MCF 10A (cell line): ENCODE data around the gene MAD1L1. TPM values are rescaled to one million over a fixed set of nuclear protein-coding genes. Genes with fewer than 3 reads are reported as not detected.
"Not testable (repeated sequence)": the region's sequence is repeated elsewhere in the genome, so short reads cannot be mapped to it uniquely, and the experiment has no call there.

Experiments
- BruUV-seq: library from RNA; stranded (reverse); fragments of 400-500 nt; replicated peaks from 2 replicates; lab custom pipeline; 2021; lab: Mats Ljungman, UMichigan
- CTCF ChIA-PET: fragments of 300-600 bp; sonication (Branson Sonifier 250); formaldehyde crosslinking; extraction: SDS; loops from one replicate; lab custom pipeline; 2021; ENCODE audit warnings: antibody characterized with exemption, inconsistent platforms; lab: Yijun Ruan, JAX
- POLR2A ChIA-PET: fragments of 300-600, 350-650 bp; sonication (Branson Sonifier 250); formaldehyde crosslinking; extraction: SDS; loops from one replicate; lab custom pipeline; 2020; ENCODE audit warnings: antibody characterized with exemption, inconsistent platforms; lab: Yijun Ruan, JAX
- DNase-seq: peaks from one replicate; pipeline ENCODE4 v3.0.0-alpha.2; 2018; ENCODE audit not compliant: unreplicated experiment
- H3K27ac Mint-ChIP-seq: one replicate; pipeline ENCODE4 v1.8.0; 2022; ENCODE audit warnings: mild to moderate bottlenecking, low read depth, mixed read lengths; ENCODE audit not compliant: unreplicated experiment
- H3K27me3 Mint-ChIP-seq: one replicate; pipeline ENCODE4 v1.8.0; 2022; ENCODE audit warnings: mixed read lengths; ENCODE audit not compliant: insufficient read depth, unreplicated experiment
- H3K36me3 Mint-ChIP-seq: one replicate; pipeline ENCODE4 v1.8.0; 2022; ENCODE audit warnings: mild to moderate bottlenecking, moderate library complexity, mixed read lengths; ENCODE audit not compliant: insufficient read depth, unreplicated experiment
- H3K4me1 Mint-ChIP-seq: one replicate; pipeline ENCODE4 v1.8.0; 2022; ENCODE audit warnings: mixed read lengths; ENCODE audit not compliant: insufficient read depth, unreplicated experiment
- H3K4me3 Mint-ChIP-seq: one replicate; pipeline ENCODE4 v1.8.0; 2022; ENCODE audit warnings: mild to moderate bottlenecking, moderate library complexity, mixed read lengths; ENCODE audit not compliant: unreplicated experiment
- H3K9me3 Mint-ChIP-seq: one replicate; pipeline ENCODE4 v1.8.0; 2022; ENCODE audit warnings: mixed read lengths; ENCODE audit not compliant: unreplicated experiment
- intact Hi-C: fragments of 100-400 bp; cut with micrococcal nuclease; formaldehyde crosslinking; loops from 2 replicates; pipeline ENCODE4 v1.14.1; 2022
- total RNA-seq: library from RNA; stranded (reverse); gene quantifications from 2 replicates; pipeline ENCODE4 v1.2.3, GENCODE V29; 2022
- TF ChIP-seq, protein P1 (sequence below): fragments of 200-600 bp; IDR thresholded peaks from one replicate; pipeline ENCODE4 v1.8.0; 2022; ENCODE audit warnings: antibody characterized with exemption, mild to moderate bottlenecking; ENCODE audit not compliant: unreplicated experiment

The MAD1L1 gene
- total RNA-seq, 1 experiment from 2014 or later: 25.2 TPM

- Mint-ChIP-seq H3K27me3 (no peaks in the 10 kb centered on the region), H3K36me3 (peaks cover 10% of the 10 kb centered on the region), H3K27ac (no peak overlapping the region), H3K4me1 (no peaks in the 10 kb centered on the region), H3K4me3 (no peak overlapping the region), H3K9me3 (no peaks in the 10 kb centered on the region)
- no TSS peak for BruUV-seq
- intact Hi-C loops: no loop called here
- TF ChIP-seq, protein P1, sequence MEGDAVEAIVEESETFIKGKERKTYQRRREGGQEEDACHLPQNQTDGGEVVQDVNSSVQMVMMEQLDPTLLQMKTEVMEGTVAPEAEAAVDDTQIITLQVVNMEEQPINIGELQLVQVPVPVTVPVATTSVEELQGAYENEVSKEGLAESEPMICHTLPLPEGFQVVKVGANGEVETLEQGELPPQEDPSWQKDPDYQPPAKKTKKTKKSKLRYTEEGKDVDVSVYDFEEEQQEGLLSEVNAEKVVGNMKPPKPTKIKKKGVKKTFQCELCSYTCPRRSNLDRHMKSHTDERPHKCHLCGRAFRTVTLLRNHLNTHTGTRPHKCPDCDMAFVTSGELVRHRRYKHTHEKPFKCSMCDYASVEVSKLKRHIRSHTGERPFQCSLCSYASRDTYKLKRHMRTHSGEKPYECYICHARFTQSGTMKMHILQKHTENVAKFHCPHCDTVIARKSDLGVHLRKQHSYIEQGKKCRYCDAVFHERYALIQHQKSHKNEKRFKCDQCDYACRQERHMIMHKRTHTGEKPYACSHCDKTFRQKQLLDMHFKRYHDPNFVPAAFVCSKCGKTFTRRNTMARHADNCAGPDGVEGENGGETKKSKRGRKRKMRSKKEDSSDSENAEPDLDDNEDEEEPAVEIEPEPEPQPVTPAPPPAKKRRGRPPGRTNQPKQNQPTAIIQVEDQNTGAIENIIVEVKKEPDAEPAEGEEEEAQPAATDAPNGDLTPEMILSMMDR: no peak
- DNase-seq: no peak
- ChIA-PET CTCF (no interaction called here), POLR2A (no interaction called here)
Measured at GRCh38 chr7:1996816-1997215, 235.9 kb downstream of the MAD1L1 start.

GRCh38 chr7:1995911-1996420, 236.8 kb downstream of the MAD1L1 start:
- H3K9me3 Mint-ChIP-seq, H3K27me3 Mint-ChIP-seq, POLR2A ChIA-PET, H3K4me1 Mint-ChIP-seq, H3K4me3 Mint-ChIP-seq, intact Hi-C loops, H3K27ac Mint-ChIP-seq, BruUV-seq, H3K36me3 Mint-ChIP-seq, DNase-seq: not testable (repeated sequence)
- CTCF ChIA-PET: interaction anchor here (0.6 kb wide), 1 partner anchor 386 kb away, joined by 4 read pairs; no protein-coding TSS in a partner anchor

GRCh38 chr7:1995426-1995825, 237.3 kb downstream of the MAD1L1 start:
- Mint-ChIP-seq H3K4me1 (no peaks in the 10 kb centered on the region), H3K27me3 (no peaks in the 10 kb centered on the region), H3K4me3 (no peak overlapping the region), H3K9me3 (no peaks in the 10 kb centered on the region), H3K36me3 (peaks cover 6% of the 10 kb centered on the region), H3K27ac (no peak overlapping the region)
- no TSS peak for BruUV-seq
- ChIA-PET CTCF (interaction anchor here (0.6 kb wide), 1 partner anchor 386 kb away, joined by 4 read pairs; no protein-coding TSS in a partner anchor), POLR2A (no interaction called here)
- intact Hi-C loops: no loop called here
- DNase-seq: no peak
- TF ChIP-seq, protein P1: no peak

GRCh38 chr7:1994931-1995330, 237.8 kb downstream of the MAD1L1 start:
- intact Hi-C loops: no loop called here
- TF ChIP-seq, protein P1: no peak
- BruUV-seq: no TSS peak
- Mint-ChIP-seq H3K27me3 (no peaks in the 10 kb centered on the region), H3K4me3 (no peak overlapping the region), H3K27ac (no peak overlapping the region), H3K36me3 (peaks cover 6% of the 10 kb centered on the region), H3K4me1 (no peaks in the 10 kb centered on the region), H3K9me3 (no peaks in the 10 kb centered on the region)
- CTCF ChIA-PET: no interaction called here
- POLR2A ChIA-PET: no interaction called here
- no peak for DNase-seq
